WTC11 (cell line): ENCODE data around the gene KIRREL3.

ENCODE experiments used
- ARID4B ChIP-seq: sonication (generic); formaldehyde crosslinking; IDR thresholded peaks from 2 replicates; pipeline ENCODE4 v1.8.0; 2023; ENCODE audit warnings: missing genetic modification reagents, mild to moderate bottlenecking, borderline replicate concordance
- CTCF ChIP-seq: fragments of 200-600 bp; IDR thresholded peaks from 2 replicates; pipeline ENCODE4 v1.8.0; 2022; ENCODE audit warnings: antibody characterized with exemption
- ESRRA ChIP-seq: sonication (generic); formaldehyde crosslinking; IDR thresholded peaks from 2 replicates; pipeline ENCODE4 v1.8.1; 2022; ENCODE audit warnings: mild to moderate bottlenecking, missing genetic modification reagents, borderline replicate concordance
- FOXJ3 ChIP-seq: sonication (generic); formaldehyde crosslinking; IDR thresholded peaks from 2 replicates; pipeline ENCODE4 v1.9.0; 2021; ENCODE audit warnings: missing genetic modification reagents, mild to moderate bottlenecking, borderline replicate concordance
- NFYB ChIP-seq: sonication (generic); formaldehyde crosslinking; conservative IDR thresholded peaks from 2 replicates; pipeline ENCODE4 v1.8.0; 2022; ENCODE audit warnings: low read depth, missing genetic modification reagents
- PRDM15 ChIP-seq: sonication (generic); formaldehyde crosslinking; IDR thresholded peaks from 2 replicates; pipeline ENCODE4 v1.8.0; 2022; ENCODE audit warnings: missing genetic modification reagents

GRCh38 chr11:126469311-126469710 is 531.3 kb downstream of the KIRREL3 start:
- no peak for TF ChIP-seq PRDM15 (CRISPR knock-in tag)
- no peak for TF ChIP-seq NFYB
- TF ChIP-seq FOXJ3 (CRISPR knock-in tag): no peak
- no peak for TF ChIP-seq CTCF
- no peak for TF ChIP-seq ARID4B
- TF ChIP-seq ESRRA: no peak
